HL-60 (cell line): ENCODE measurements around the gene SLC38A1.

Source experiments
- DNase-seq, 2 experiments: peaks; one replicate each; pipeline ENCODE4 v3.0.0-alpha.2; 2010 to 2020; ENCODE audit warnings: low read depth in 1 of 2, low spot score in 1 of 2
- H3K27ac ChIP-seq: fragments of 250-450 bp; sonication (Bioruptor Pico); replicated peaks from 2 replicates; pipeline ENCODE4 v1.5.1; 2020; ENCODE audit warnings: mild to moderate bottlenecking, moderate library complexity
- H3K27me3 ChIP-seq: fragments of 250-450 bp; sonication (Bioruptor Pico); 2 replicates; pipeline ENCODE4 v1.5.1; 2021; ENCODE audit warnings: mild to moderate bottlenecking, moderate library complexity; ENCODE audit not compliant: insufficient read depth, poor library complexity, severe bottlenecking
- H3K4me3 ChIP-seq: replicated peaks from 2 replicates; pipeline ENCODE4 v1.5.1; 2011; ENCODE audit warnings: mild to moderate bottlenecking, control low read depth, low read length; ENCODE audit not compliant: insufficient read depth
- GABPA ChIP-seq: IDR thresholded peaks from 2 replicates; pipeline ENCODE4 v1.6.1; 2012; ENCODE audit warnings: low read depth
- POLR2AphosphoS5 ChIP-seq: IDR thresholded peaks from 2 replicates; pipeline ENCODE4 v1.6.1; 2012; ENCODE audit warnings: low read depth
- SPI1 ChIP-seq: IDR thresholded peaks from 2 replicates; pipeline ENCODE4 v1.6.1; 2012; ENCODE audit warnings: low read depth, mild to moderate bottlenecking, borderline replicate concordance
- TF ChIP-seq, protein P1 (sequence below): IDR thresholded peaks from 2 replicates; pipeline ENCODE4 v1.6.1; 2012; ENCODE audit warnings: low read depth; ENCODE audit not compliant: insufficient replicate concordance
- TF ChIP-seq, protein P2 (sequence below): IDR thresholded peaks from one replicate; pipeline ENCODE4 v1.5.1; 2011; ENCODE audit warnings: low read length, control low read depth, inconsistent platforms; ENCODE audit not compliant: insufficient read depth

Gene SLC38A1

DNA sequence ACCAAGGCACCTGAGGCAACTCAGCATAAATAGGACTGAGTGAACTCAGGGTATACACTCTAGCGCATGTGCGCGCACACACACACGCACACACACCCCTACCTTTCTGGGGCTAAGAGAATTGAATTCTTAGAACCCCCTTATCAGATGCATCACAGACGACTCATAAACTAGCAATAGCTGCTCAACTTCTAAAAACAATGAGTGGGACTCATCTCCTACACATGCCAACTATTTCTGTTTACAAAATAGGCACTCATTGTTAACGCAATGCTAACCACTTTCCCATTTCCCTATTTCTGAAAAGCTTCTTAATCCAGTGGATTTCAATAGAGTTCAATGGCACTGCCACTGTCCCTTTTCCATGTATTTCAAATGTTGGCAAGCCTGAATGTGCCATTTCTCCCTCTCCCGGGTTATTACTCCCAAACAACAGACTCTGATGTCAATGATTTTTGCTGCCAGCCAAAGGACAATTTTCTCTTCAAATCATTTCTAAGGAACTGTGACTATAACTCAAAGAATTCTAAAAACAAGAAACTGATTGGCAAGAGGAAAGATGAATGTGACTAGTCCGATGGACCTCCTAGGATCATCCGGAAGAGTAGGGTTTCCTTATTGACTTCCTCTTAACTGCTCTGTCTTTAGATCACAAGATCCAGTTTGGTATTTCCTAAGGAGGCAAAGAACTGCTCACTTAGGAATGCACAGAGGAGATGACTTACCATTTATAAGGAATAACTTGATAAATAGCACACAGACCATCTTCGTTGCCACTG, 48.8 kb downstream of the SLC38A1 start:
- no peaks in the 10 kb centered on the region for H3K27me3 ChIP-seq
- peak overlapping the region; percentile 4; the same call in 1 of the 2 replicates for H3K27ac ChIP-seq
- peak in 1 of 2 experiments; percentile 25 for DNase-seq
- peak; percentile 56 for TF ChIP-seq SPI1
- TF ChIP-seq, protein P1, sequence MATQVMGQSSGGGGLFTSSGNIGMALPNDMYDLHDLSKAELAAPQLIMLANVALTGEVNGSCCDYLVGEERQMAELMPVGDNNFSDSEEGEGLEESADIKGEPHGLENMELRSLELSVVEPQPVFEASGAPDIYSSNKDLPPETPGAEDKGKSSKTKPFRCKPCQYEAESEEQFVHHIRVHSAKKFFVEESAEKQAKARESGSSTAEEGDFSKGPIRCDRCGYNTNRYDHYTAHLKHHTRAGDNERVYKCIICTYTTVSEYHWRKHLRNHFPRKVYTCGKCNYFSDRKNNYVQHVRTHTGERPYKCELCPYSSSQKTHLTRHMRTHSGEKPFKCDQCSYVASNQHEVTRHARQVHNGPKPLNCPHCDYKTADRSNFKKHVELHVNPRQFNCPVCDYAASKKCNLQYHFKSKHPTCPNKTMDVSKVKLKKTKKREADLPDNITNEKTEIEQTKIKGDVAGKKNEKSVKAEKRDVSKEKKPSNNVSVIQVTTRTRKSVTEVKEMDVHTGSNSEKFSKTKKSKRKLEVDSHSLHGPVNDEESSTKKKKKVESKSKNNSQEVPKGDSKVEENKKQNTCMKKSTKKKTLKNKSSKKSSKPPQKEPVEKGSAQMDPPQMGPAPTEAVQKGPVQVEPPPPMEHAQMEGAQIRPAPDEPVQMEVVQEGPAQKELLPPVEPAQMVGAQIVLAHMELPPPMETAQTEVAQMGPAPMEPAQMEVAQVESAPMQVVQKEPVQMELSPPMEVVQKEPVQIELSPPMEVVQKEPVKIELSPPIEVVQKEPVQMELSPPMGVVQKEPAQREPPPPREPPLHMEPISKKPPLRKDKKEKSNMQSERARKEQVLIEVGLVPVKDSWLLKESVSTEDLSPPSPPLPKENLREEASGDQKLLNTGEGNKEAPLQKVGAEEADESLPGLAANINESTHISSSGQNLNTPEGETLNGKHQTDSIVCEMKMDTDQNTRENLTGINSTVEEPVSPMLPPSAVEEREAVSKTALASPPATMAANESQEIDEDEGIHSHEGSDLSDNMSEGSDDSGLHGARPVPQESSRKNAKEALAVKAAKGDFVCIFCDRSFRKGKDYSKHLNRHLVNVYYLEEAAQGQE: no peak
- TF ChIP-seq POLR2AphosphoS5: no peak
- no peak overlapping the region for H3K4me3 ChIP-seq

DNA sequence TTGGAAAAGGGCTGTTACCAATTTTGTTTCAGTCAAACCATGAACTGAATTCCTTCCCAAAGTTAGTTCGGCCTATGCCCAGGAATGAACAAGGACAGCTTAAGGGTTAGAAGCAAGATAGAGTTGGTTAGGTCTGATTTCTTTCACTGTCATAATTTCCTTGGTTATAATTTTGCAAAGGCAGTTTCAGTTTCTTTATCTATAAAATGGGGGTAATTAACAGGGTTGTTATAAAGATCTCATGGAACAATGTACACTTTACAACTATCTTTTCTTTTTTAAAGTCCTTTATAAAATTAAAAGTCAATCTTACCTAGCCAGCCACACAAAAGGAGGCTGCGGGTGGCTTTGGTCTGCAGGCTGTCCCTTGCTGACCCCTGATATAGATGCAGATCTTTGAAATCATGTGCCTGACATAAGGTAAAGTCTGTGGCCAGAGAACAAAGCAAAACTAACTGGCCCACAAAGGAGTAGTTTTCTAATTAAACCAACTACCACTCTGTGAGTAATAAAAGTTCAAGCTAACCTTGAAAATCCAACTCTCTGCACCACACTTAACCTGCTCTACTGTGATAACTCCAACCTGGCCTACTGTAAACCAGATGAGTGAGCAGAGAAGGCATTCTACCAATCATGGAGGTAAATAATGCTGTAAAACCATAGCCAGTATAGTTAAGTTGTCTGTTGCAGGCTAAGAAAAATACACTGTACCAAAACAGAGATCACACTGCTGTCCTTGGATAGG, 49.5 kb downstream of the SLC38A1 start:
- no peaks in the 10 kb centered on the region for H3K27me3 ChIP-seq
- no peak for DNase-seq
- no peak overlapping the region for H3K4me3 ChIP-seq
- no peak overlapping the region for H3K27ac ChIP-seq
- no peak for TF ChIP-seq POLR2AphosphoS5
- TF ChIP-seq, protein P2, sequence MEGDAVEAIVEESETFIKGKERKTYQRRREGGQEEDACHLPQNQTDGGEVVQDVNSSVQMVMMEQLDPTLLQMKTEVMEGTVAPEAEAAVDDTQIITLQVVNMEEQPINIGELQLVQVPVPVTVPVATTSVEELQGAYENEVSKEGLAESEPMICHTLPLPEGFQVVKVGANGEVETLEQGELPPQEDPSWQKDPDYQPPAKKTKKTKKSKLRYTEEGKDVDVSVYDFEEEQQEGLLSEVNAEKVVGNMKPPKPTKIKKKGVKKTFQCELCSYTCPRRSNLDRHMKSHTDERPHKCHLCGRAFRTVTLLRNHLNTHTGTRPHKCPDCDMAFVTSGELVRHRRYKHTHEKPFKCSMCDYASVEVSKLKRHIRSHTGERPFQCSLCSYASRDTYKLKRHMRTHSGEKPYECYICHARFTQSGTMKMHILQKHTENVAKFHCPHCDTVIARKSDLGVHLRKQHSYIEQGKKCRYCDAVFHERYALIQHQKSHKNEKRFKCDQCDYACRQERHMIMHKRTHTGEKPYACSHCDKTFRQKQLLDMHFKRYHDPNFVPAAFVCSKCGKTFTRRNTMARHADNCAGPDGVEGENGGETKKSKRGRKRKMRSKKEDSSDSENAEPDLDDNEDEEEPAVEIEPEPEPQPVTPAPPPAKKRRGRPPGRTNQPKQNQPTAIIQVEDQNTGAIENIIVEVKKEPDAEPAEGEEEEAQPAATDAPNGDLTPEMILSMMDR: no peak
- TF ChIP-seq GABPA: no peak
- TF ChIP-seq, protein P1: no peak
- TF ChIP-seq SPI1: no peak

DNA sequence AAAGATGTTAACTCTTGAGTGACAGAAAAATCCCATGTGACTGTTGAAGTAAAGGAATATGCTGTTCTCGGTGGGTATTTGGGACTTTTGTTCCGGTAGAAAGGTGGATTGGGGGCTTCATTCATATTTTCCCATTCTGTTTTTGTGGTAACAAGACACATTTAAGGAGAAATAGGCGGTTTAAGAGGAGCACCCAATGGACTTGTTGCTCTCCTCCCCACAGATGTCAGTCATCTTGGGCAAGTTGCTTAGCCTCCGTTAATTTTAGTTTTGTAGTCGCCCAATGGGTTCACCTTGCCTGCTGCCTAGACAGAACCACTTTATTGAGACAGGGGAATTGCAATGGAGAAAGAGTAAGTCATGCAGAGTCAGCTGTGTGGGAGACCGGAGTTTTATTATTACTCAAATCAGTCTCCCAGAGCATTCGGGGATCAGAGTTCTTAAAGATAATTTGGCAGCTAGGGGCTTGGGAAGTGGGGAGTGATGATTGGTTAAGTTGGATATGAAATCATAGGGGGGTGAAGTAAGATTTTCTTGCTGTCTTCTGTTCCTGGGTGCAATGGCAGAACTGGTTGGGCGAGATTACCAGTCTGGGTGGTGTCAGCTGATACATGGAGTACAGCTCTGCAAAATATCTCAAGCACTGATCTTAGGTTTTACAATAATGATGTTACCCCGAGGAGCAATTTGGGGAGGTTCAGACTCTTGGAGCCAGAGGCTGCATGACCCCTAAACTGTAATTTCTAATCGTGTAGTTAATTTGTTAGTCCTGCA, 50.3 kb downstream of the SLC38A1 start:
- no peak overlapping the region; the same call in 1 of the 2 replicates for H3K27ac ChIP-seq
- TF ChIP-seq GABPA: no peak
- no peak for TF ChIP-seq SPI1
- TF ChIP-seq, protein P2: no peak
- TF ChIP-seq POLR2AphosphoS5: no peak
- TF ChIP-seq, protein P1: no peak

More for the DNA sequence above, 50.3 kb downstream of the SLC38A1 start:
- peak in 1 of 2 experiments; percentile 43 for DNase-seq
- no peak overlapping the region for H3K4me3 ChIP-seq
- no peaks in the 10 kb centered on the region for H3K27me3 ChIP-seq
